ENCODE results near the gene TM4SF1. TPM values are rescaled to one million over a fixed set of nuclear protein-coding genes. Genes with fewer than 3 reads are reported as not detected.

The TM4SF1 gene, protein sequence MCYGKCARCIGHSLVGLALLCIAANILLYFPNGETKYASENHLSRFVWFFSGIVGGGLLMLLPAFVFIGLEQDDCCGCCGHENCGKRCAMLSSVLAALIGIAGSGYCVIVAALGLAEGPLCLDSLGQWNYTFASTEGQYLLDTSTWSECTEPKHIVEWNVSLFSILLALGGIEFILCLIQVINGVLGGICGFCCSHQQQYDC
- polyA plus RNA-seq (ENCODE audit: insufficient read length) = 34.4 TPM

GRCh38 chr3:149377408-149378364 is at the start of gene TM4SF1:
TM4SF1 (minus strand) TSS chr3:149377649; CDS start chr3:149377547, 102 bp downstream.
- DNase-seq = peak; percentile 51

DNA sequence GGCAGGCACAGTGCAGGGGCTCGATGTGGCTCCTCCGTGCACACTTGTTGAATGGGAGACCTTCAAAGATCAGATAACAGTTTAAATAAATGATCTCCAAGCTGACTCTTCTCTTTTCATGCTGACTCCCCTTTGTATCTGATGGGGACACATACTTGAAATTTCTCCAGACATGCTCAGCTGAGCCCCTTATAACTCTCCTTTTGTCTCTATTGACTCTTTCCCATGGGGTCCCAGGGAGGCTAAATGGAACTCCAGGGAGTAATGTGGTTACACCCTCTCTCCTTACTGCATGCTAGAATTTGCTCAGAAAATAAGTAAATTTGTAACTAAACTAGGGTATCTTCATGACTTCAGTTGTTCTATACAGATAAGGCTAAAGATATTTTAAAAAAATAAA is 48.9 kb upstream of the TM4SF1 start:
- DNase-seq = no peak

- DNase-seq = peak; percentile 10
Observed at GRCh38 chr3:149424918-149425317, 47.5 kb upstream of the TM4SF1 start.

- DNase-seq = no peak
Observed at GRCh38 chr3:149421764-149422163, 44.3 kb upstream of the TM4SF1 start.

GRCh38 chr3:149419816-149420215 is 42.4 kb upstream of the TM4SF1 start:
- DNase-seq = no peak

GRCh38 chr3:149417727-149418126 is 40.3 kb upstream of the TM4SF1 start:
- no peak for DNase-seq

GRCh38 chr3:149417174-149417573 is 39.7 kb upstream of the TM4SF1 start:
- no peak for DNase-seq

GRCh38 chr3:149415484-149415883 is 38.0 kb upstream of the TM4SF1 start:
- no peak for DNase-seq

GRCh38 chr3:149414557-149415231 is 37.2 kb upstream of the TM4SF1 start:
- DNase-seq = peak; percentile 26

- DNase-seq = no peak
Observed at GRCh38 chr3:149411583-149411982, 34.1 kb upstream of the TM4SF1 start.

DNA sequence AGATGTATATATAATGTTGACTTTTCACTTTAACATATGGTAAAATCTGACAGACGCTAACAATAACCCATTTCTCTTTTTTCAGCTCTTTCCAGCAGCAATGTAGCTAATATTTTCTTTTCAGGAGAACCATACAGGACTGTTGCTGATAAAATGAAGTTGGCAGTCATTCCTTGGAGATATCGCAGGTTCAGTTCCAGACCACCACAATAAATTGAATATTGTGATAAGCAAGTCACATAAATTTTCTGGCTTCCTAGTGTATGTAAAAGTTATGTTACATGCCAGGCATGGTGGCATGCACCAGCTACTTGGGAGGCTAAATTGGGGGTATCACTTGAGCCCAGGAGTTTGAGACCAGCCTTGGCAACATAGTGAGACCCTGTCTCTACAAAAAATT is 31.9 kb upstream of the TM4SF1 start:
- DNase-seq = no peak

- no peak for DNase-seq
Observed at GRCh38 chr3:149407898-149408297, 30.4 kb upstream of the TM4SF1 start.

DNA sequence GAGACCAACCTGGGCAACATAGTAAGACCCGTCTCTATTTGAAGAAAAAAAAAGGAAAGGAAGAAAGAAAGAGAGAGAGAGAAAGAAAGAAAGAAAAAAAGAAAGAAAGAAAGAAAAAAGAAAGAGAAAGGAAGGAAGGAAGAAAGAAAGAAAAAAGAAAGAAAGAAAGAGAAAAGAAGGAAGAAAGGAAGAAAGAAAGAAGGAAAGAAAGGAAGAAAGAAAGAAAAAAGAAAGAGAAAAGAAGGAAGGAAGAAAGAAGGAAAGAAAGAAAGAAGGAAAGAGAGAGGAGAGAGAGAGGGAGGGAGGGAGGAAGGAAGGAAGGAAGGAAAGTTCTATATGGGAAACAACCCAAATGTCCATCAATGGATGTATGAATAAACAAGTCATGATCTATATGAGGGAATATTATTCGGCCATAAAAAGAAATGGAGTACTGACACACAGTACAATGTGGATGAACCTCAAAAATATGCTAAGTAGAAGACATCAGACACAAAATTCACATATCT is 28.8 kb upstream of the TM4SF1 start:
- no peak for DNase-seq

- no peak for DNase-seq
Observed at GRCh38 chr3:149403443-149403842, 26.0 kb upstream of the TM4SF1 start.

DNA sequence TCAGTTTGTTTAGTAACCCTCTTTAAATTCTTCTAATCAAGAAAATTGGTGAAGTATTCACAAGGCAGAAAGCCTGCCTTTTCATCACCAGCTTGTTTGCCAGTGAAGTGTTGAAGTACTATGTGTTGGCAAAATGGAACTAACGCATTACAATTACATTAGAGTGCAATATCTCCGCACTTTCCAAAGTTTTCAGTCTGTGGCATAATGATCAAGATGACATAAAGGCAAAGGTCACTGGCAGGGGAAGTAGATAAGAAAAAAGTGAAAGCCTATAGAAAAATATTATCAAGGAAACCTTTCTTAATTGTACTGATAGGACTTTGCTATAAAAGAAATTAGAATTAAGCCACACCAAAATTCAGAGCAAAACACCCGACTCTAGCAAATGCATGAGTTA is 25.0 kb upstream of the TM4SF1 start:
- no peak for DNase-seq

GRCh38 chr3:149401926-149402310 is 24.5 kb upstream of the TM4SF1 start:
- DNase-seq = no peak

GRCh38 chr3:149401212-149401925 is 23.9 kb upstream of the TM4SF1 start:
- DNase-seq = no peak

DNA sequence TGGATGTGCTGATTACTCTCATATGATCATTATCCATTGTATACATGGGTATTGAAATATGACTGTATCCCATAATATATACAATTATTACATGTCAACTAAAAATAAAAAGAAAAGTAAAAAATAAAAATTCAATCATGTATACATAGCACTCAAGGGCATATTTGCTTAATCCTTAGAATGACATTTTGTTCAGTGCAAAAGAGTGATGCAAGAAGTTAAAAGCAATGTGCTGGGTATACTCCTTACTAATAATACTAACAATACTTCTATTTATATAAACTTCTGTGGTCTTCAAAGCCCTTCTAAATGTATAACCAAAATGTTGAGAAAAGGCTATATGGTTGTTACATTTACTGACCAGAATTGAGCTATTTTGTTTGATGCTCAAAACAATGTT is 23.2 kb upstream of the TM4SF1 start:
- DNase-seq = no peak

DNA sequence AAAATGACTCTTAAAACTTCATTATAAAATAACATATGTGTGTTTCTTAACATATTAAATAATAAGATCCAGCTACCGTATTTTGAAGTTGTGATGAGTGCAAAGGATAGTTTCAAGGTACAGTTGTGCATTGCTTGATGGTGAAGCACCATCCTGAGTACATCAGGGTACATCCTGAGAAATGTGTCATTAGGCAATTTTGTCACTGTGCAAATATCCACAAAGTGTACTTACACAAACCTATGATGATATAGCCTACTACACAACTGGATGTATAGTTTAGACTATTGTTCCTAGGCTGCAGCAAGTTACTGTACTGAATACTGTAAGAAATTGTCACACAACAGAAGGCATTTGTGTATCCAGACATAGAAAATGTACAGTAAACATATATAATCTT is 20.8 kb upstream of the TM4SF1 start:
- no peak for DNase-seq

DNA sequence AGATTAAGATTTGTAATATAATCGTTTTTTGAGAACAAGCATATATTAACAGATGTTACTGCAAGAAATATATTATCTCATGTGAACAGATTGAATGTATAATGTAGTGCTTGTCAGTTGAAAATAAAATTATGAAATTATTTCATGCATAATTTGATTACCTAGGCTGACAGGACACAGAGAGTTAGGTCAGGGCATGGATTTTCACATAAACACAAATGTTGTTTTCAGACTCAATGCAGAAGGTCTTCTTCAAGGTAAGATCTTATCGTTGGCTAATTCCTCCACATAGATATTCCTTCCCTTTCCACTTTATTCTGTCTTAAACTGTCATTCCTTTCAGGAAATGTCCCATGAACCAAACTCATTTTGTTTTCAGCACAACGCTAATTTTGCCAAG is 20.1 kb upstream of the TM4SF1 start:
- no peak for DNase-seq

DNA sequence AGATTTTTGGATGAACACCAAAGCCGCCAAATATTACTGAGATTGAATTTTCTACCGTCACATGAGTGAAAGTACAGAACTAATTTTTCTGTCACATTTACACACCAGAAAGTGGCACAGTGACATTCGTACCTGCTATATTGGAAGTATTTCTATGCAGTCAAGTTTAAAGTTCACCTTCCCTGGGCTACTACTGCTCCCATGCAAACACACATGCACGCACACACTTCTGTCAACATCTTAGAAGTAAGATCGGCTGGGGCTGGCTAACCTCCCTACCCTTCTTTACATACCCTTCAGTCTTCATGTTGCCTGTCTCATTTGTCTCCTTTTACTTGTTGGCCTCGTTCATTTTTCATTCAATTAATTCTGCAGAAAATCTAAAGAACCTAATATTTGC is 19.0 kb upstream of the TM4SF1 start:
- DNase-seq = no peak
